Kidney tubule cell (primary cell): Measurements from ENCODE around the gene C10orf90.

ENCODE experiments used
- DNase-seq: peaks from one replicate; pipeline ENCODE4 v3.0.0-alpha.2; 2018; ENCODE audit warnings: low spot score

Gene C10orf90, protein sequence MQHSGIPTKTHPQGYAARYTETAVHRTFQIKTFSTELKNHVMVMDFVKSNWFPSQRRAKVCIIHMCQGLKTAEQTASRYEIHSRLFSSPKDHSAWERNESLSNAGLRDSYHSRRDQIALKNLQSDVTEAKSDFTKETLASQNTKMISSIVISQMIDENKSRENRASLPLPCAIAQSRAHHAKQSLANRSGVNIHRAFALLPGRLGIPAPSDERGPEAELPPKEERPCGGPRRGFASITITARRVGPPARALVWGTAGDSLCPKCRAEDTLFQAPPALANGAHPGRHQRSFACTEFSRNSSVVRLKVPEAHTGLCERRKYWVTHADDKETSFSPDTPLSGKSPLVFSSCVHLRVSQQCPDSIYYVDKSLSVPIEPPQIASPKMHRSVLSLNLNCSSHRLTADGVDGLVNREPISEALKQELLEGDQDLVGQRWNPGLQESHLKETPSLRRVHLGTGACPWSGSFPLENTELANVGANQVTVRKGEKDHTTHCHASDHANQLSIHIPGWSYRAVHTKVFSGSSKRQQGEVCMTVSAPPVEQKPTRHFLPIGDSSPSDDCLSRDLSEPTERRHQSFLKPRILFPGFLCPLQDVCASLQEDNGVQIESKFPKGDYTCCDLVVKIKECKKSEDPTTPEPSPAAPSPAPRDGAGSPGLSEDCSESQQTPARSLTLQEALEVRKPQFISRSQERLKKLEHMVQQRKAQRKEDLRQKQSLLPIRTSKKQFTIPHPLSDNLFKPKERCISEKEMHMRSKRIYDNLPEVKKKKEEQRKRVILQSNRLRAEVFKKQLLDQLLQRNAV

GRCh38 chr10:126670056-126670894 is at the start of gene C10orf90:
Gene C10orf90 (minus strand): TSS chr10:126670693. CDS start chr10:126670480, 213 bp downstream.
- DNase-seq: no peak

DNA sequence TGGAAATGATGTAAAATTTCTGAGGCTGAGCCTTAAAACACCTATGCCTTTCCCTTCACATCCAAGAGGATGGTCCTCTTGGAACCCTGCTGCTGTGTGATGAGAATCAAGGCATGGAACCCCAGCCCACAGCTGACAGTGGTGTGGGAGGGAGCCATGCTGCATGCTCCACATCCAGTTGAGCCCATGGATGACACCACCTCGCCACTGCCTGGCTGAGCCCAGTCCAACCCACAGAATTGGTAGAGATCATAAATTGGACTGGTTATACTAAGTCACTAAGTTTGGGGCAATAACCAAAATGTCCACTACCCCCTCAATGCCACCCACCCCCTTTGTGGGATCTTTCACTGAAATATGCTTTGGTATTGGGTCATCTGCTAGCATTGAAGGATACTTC is 45.9 kb upstream of the C10orf90 start:
- no peak for DNase-seq

DNA sequence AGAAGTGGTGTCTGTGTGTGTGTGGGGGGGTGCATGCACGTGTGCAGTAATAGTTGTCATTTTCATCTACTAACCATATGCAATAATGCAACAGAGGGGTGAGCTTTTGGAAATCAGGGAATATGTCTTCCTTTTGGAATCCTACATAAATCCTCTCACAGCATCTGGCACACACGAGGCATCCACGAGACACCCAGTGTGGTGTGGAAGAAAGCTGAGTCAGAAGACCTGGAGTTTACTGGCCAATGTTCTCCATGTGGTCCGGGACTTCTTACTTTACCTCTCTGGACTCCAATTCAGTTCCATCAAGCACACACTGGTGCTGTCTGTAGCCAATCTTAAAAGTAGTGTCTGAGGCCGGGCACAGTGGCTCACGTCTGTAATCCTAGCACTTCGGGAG is 43.1 kb upstream of the C10orf90 start:
- DNase-seq: no peak

DNA sequence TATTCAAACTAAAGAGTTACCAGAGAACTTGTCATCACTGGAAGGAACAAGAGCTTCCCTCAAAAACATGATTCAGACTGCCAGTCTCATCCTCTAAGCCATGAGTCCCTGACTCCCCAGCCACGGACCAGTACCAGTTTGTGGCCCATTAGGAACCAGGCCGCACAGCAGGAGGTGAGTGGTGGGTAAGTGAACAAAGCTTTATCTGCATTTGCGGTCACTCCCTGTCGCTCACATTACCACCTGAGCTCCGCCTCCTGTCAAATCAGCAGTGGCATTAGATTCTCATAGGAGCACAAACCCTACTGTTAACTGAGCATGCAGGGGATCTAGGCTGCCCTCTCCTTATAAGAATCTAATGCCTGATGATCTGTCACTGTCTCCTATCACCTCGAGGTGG is 42.2 kb upstream of the C10orf90 start:
- no peak for DNase-seq

DNA sequence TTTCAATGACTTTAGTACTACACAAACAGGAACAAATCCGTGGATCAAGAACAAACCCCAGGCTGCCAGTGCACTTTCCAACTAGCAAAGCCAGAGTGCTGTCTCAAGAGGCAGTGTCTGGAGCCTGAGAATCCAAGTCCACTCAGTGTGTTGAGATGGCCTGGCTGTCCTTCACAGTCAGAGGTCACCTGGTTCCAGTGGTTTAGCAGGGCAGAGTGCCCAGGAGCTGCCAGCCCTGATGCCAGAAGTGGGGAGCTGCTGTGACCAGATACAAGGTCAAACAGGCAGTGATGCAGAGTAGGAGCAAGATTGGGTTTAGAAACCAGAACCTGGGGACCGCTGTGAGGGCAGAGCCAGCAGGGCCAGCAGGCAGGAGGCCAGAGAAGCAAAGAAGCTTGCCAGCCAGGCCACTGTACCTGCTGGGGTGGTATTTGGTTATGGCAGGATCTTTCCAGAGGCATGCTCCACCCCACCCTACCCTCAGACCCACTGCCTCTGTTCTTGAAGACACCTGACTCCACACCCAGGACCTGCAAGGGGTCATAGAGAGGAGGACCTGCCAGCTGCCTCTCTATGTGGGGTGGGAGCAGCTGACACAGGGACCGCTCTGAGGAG is 35.6 kb upstream of the C10orf90 start:
- DNase-seq: no peak

DNA sequence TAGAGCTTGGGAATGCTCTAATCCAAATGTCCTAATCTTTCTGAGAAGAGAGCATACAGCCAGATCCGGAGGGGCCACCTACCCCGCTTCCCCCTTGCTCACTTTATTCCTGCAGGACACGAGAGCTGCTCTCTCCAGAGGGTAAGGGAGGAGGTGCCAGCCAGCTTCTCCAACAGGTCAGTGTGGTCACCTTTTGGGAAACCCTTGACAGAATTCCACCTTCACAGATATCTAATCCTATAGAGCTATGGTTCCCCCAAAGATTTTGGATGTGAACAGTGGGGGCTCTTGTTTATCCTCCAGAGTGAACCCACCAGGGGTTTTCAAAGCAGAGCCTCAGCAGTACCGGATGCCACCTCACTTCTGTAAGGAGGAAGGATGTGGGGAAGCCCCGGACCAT is 34.6 kb upstream of the C10orf90 start:
- no peak for DNase-seq

DNA sequence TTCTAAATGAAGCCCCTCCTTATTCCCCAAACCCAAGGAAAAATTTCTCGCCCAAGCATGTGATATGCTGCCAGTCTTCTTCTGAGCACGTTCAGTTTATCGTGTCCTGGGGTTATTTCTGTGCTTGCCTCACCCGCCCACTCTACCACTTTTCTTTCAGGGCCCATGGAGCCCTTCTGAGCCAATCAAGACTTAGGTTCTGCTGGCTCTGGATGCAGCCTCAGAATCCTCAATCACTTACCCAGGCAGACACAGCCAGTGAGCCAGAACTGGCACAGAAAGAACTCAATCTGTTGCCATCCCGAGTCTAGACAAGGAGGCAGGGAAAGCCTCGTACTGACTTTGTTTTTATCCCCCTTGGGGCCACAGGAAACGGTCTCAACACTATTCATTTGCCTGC is 34.2 kb upstream of the C10orf90 start:
- DNase-seq: no peak

DNA sequence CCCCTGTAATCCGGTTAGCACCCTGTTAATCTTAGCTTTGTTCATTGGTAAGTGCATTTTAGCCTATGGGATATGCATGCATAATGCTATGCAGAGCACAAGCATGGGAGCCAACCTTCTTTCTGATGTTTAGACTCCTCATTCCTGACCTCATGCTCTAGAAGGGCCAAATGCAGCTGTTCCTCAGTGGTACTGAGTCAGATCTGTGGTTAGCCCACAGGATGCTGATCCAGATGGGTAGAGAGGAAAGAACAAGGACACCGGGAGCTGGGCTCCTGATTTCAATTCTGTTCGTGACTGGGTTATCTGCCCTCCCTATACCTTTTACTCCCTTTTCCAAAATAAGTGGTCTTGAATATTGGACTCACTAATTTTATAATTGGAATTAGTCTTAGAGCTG is 31.7 kb upstream of the C10orf90 start:
- peak; percentile 12 for DNase-seq

DNA sequence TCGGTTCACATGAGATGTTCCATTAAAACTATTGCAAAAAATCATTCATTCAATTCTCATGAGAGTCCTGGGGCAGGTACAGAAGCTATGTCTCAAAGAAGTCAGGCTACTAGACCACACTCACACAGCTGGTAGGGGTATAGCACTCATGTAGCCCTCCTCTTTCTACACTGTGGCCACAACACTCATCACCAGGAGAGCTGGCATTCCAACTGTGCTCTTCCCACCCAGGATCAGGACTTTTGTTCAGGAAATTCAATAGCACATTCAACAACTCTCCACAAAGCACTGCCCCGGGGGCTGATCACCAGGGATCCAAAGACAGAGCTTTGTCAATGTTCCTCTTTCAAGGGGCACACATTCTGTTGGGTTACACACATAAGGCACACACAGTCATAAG is 31.0 kb upstream of the C10orf90 start:
- no peak for DNase-seq

DNA sequence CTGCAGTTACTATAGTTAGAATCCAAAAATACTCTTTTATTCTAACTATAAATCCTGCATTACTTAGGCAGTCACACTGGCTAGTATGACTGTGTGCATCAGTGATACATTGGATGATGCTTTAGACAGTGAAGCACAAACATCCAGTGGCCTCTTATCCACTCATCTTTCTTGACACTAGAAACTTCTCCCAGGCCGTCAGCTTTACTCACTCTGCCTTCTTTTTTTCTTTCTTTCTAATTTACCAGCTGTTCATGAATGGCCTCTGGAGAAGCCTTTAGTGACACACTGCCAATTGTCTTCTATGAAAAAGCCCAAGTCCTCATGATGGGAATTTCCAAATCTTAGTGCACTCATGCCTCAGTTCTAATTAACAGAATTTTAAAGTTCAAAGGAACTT is 26.2 kb upstream of the C10orf90 start:
- no peak for DNase-seq

GRCh38 chr10:126691456-126691855 is 21.0 kb upstream of the C10orf90 start:
- DNase-seq: no peak

- DNase-seq: no peak
These were observed 20.0 kb upstream of the C10orf90 start for GRCh38 chr10:126690534-126690933.

- no peak for DNase-seq
These were observed 19.0 kb upstream of the C10orf90 start for GRCh38 chr10:126689461-126689994.

DNA sequence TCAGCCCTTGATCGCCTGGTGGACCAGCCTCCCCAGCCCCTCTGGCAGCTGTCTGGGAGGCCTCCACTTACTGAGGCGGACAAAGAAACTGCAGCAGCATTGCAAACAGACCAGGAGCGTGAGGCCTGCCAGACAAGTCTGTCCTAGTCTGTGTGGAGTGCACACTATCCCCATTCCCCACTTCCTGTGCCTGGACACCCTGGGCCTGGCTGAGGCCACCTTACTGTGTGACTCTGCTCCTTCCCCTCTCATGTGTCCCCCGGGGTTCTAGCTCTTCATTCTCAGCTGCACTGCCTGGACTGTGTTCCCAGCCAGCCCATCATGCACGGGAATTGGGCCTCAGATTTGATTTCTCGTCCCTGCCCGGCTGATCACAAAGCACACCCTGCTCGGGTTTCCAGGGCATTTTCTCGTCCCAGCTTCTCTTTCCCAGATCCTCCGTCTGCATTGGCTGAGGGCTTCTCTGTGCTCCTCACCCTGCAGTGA is 16.7 kb upstream of the C10orf90 start:
- no peak for DNase-seq

- no peak for DNase-seq
These were observed 16.2 kb upstream of the C10orf90 start for GRCh38 chr10:126686719-126687118.

- peak; percentile 78 for DNase-seq
These were observed 15.8 kb upstream of the C10orf90 start for GRCh38 chr10:126686268-126686667.

GRCh38 chr10:126685756-126686155 is 15.3 kb upstream of the C10orf90 start:
- no peak for DNase-seq

DNA sequence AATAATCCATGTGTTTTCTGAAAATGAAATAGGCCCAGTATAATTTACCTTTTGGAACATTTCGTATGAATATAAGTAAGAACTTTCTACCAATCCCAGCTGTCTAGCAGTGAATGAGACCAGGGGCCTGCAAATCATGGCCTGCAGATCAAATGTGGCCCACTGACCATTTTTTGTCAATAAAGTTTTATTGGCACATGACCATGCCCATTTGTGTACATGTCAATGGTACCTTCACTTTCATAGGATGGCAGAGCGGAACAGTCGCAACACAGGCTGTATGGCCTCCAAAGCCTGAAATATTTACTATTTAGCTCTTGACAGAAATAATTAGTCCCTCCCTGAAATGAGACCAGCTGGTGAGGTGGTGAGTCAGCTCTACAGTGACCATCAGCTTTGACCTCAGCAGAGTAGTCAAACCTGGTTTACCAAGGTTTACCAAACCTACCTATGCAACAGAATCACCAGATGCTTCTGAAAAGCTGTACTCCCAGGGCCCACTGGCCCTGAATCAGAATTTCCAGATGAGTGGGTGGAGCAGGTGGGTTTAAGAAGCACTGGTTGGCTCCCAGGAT is 13.8 kb upstream of the C10orf90 start:
- DNase-seq: peak; percentile 56

- no peak for DNase-seq
These were observed 13.0 kb upstream of the C10orf90 start for GRCh38 chr10:126683466-126683865.

GRCh38 chr10:126675656-126676438 is 5.4 kb upstream of the C10orf90 start:
- DNase-seq: no peak
